ENCODE results near the gene PLXNC1. TPM values are rescaled to one million over a fixed set of nuclear protein-coding genes. Genes with fewer than 3 reads are reported as not detected.

The PLXNC1 gene
- 1 to 10 TPM; 4.0 to 5.6 TPM for total RNA-seq

GRCh38 chr12:94147991-94148738 is at the start of gene PLXNC1:
Gene PLXNC1 (plus strand): TSS chr12:94148577. CDS start chr12:94148972, 395 bp downstream.
- POLR2A ChIA-PET, result interaction anchor here (0.8 to 1.4 kb wide), 2 partner anchors 60 to 114 kb away, joined by 4 to 8 read pairs; no protein-coding TSS in a partner anchor
- CTCF ChIA-PET, result interaction anchor here (0.9 to 1.5 kb wide), 4 partner anchors 14 to 122 kb away, joined by 3 to 6 read pairs (median 5); no protein-coding TSS in a partner anchor

- ChIA-PET POLR2A (no interaction called here), CTCF (interaction anchor here (1.3 to 5.8 kb wide), 3 partner anchors 331 to 551 kb away, joined by 4 to 52 read pairs (median 51); partner anchors contain the start of gene SOCS2)
Observed at GRCh38 chr12:94099191-94099590, 49.2 kb upstream of the PLXNC1 start.

- CTCF ChIA-PET, result interaction anchor here (1.3 to 5.8 kb wide), 5 partner anchors 12 to 596 kb away, joined by 4 to 71 read pairs (median 51); partner anchors contain the start of gene SOCS2
- POLR2A ChIA-PET, result no interaction called here
Observed at GRCh38 chr12:94099632-94100031, 48.7 kb upstream of the PLXNC1 start.

GRCh38 chr12:94100211-94100627 is 48.2 kb upstream of the PLXNC1 start:
- CTCF ChIA-PET, result interaction anchor here (1.1 to 5.8 kb wide), 12 partner anchors 12 to 695 kb away, joined by 3 to 71 read pairs (median 10); partner anchors contain the start of genes CRADD and SOCS2
- POLR2A ChIA-PET, result no interaction called here

GRCh38 chr12:94100990-94101737 is 47.2 kb upstream of the PLXNC1 start:
- CTCF ChIA-PET, result interaction anchor here (0.5 to 5.8 kb wide), 41 partner anchors 9 to 1955 kb away, joined by 3 to 71 read pairs (median 4); partner anchors contain the start of genes CRADD, MRPL42, SOCS2 and UBE2N
- POLR2A ChIA-PET, result no interaction called here

- CTCF ChIA-PET, result interaction anchor here (0.6 to 5.8 kb wide), 39 partner anchors 8 to 1956 kb away, joined by 3 to 71 read pairs (median 4); partner anchors contain the start of genes CRADD, MRPL42, SOCS2 and UBE2N
- POLR2A ChIA-PET, result interaction anchor here (0.6 to 2.0 kb wide), 3 partner anchors 533 to 1124 kb away, joined by 3 to 5 read pairs (median 5); no protein-coding TSS in a partner anchor
Observed at GRCh38 chr12:94101738-94102660, 46.4 kb upstream of the PLXNC1 start.

GRCh38 chr12:94103986-94104385 is 44.4 kb upstream of the PLXNC1 start:
- ChIA-PET POLR2A (no interaction called here), CTCF (interaction anchor here (4.8 to 5.8 kb wide), 2 partner anchors 336 to 600 kb away, joined by 51 to 71 read pairs; no protein-coding TSS in a partner anchor)

GRCh38 chr12:94107910-94108309 is 40.5 kb upstream of the PLXNC1 start:
- POLR2A ChIA-PET, result no interaction called here
- CTCF ChIA-PET, result no interaction called here

- ChIA-PET CTCF (no interaction called here), POLR2A (no interaction called here)
Observed at GRCh38 chr12:94109160-94109559, 39.2 kb upstream of the PLXNC1 start.

GRCh38 chr12:94110258-94110657 is 38.1 kb upstream of the PLXNC1 start:
- ChIA-PET CTCF (no interaction called here), POLR2A (no interaction called here)

GRCh38 chr12:94111302-94111701 is 37.1 kb upstream of the PLXNC1 start:
- ChIA-PET POLR2A (no interaction called here), CTCF (interaction anchor here (3.2 kb wide), 1 partner anchor 10 kb away, joined by 20 read pairs; no protein-coding TSS in a partner anchor)

- POLR2A ChIA-PET, result no interaction called here
Observed at GRCh38 chr12:94112121-94112520, 36.3 kb upstream of the PLXNC1 start.

GRCh38 chr12:94114166-94114565 is 34.2 kb upstream of the PLXNC1 start:
- ChIA-PET POLR2A (no interaction called here), CTCF (no interaction called here)

More at GRCh38 chr12:94112121-94112520, 36.3 kb upstream of the PLXNC1 start:
- CTCF ChIA-PET, result interaction anchor here (3.2 kb wide), 1 partner anchor 11 kb away, joined by 20 read pairs; no protein-coding TSS in a partner anchor

GRCh38 chr12:94116191-94116590 is 32.2 kb upstream of the PLXNC1 start:
- CTCF ChIA-PET, result no interaction called here
- POLR2A ChIA-PET, result no interaction called here

GRCh38 chr12:94121886-94122285 is 26.5 kb upstream of the PLXNC1 start:
- CTCF ChIA-PET, result no interaction called here
- POLR2A ChIA-PET, result no interaction called here

- ChIA-PET CTCF (no interaction called here), POLR2A (no interaction called here)
Observed at GRCh38 chr12:94122591-94122990, 25.8 kb upstream of the PLXNC1 start.

- POLR2A ChIA-PET, result no interaction called here
- CTCF ChIA-PET, result interaction anchor here (0.7 kb wide), 1 partner anchor 306 kb away, joined by 3 read pairs; no protein-coding TSS in a partner anchor
Observed at GRCh38 chr12:94123127-94123526, 25.2 kb upstream of the PLXNC1 start.

- POLR2A ChIA-PET, result no interaction called here
- CTCF ChIA-PET, result no interaction called here
Observed at GRCh38 chr12:94126067-94126466, 22.3 kb upstream of the PLXNC1 start.
